CD4-positive, alpha-beta T cell (primary cell): Measurements from ENCODE around the gene PTMS. TPM values are rescaled to one million over a fixed set of nuclear protein-coding genes. Genes with fewer than 3 reads are reported as not detected.

ENCODE experiments used
- ATAC-seq: fragments of 200-7000 bp; cut with Tn5 transposase; one replicate; pipeline ENCODE4 v1.10.0; 2022; ENCODE audit warnings: mild to moderate bottlenecking; ENCODE audit not compliant: poor library complexity
- CTCF ChIA-PET: fragments of 350-600 bp; sonication (Branson Sonifier 250); formaldehyde crosslinking; loops from one replicate; lab custom pipeline; 2021; ENCODE audit warnings: antibody characterized with exemption, inconsistent platforms; lab: Charles Lee
- POLR2A ChIA-PET: fragments of 350-600 bp; sonication (Branson Sonifier 250); formaldehyde crosslinking; loops from one replicate; lab custom pipeline; 2021; ENCODE audit warnings: antibody characterized with exemption, inconsistent platforms; lab: Charles Lee
- DNase-seq, 14 experiments: peaks; one replicate each; pipeline ENCODE4 v3.0.0-alpha.2; 2013 to 2020; ENCODE audit warnings: mixed read lengths in 2 of 14
- H3K27ac ChIP-seq, 2 donors: one replicate each; pipeline versions ENCODE4 v1.5.1 to v1.7.0; 2013; ENCODE audit warnings: low read length in 2 of 2, low read depth in 1 of 2, mild to moderate bottlenecking in 1 of 2
- H3K27me3 ChIP-seq, 2 experiments: 1 replicate in 1 of 2; 2 replicates in 1 of 2; pipeline versions ENCODE4 v1.6.1 to v1.7.0; 2013; ENCODE audit warnings: low read length in 2 of 2, control low read depth in 1 of 2, mild to moderate bottlenecking in 1 of 2, moderate library complexity in 1 of 2; ENCODE audit not compliant: insufficient read depth in 2 of 2, control insufficient read depth in 1 of 2
- H3K36me3 ChIP-seq: one replicate; pipeline ENCODE4 v1.6.1; 2013; ENCODE audit warnings: low read length, control low read depth; ENCODE audit not compliant: insufficient read depth
- H3K4me1 ChIP-seq: one replicate; pipeline ENCODE4 v1.6.1; 2013; ENCODE audit warnings: low read length, control low read depth; ENCODE audit not compliant: insufficient read depth
- H3K4me3 ChIP-seq: one replicate; pipeline ENCODE4 v1.5.1; 2013; ENCODE audit warnings: mild to moderate bottlenecking, low read length, moderate library complexity
- H3K9me3 ChIP-seq, 2 experiments: 1 replicate in 1 of 2; 2 replicates in 1 of 2; pipeline versions ENCODE4 v1.6.1 to v1.7.0; 2013; ENCODE audit warnings: low read length in 2 of 2, mild to moderate bottlenecking in 2 of 2, control low read depth in 1 of 2, moderate library complexity in 1 of 2; ENCODE audit not compliant: control insufficient read depth in 1 of 2, insufficient read depth in 1 of 2
- H3K27ac Mint-ChIP-seq: one replicate; pipeline ENCODE4 v1.8.0; 2020; ENCODE audit warnings: mixed read lengths
- H3K27me3 Mint-ChIP-seq: one replicate; pipeline ENCODE4 v1.8.0; 2021; ENCODE audit warnings: mixed read lengths
- H3K36me3 Mint-ChIP-seq: one replicate; pipeline ENCODE4 v1.8.0; 2021; ENCODE audit warnings: low read depth, mixed read lengths
- H3K4me1 Mint-ChIP-seq: one replicate; pipeline ENCODE4 v1.8.0; 2021; ENCODE audit warnings: low read depth, mixed read lengths
- H3K4me3 Mint-ChIP-seq: one replicate; pipeline ENCODE4 v1.8.0; 2020; ENCODE audit warnings: mild to moderate bottlenecking, mixed read lengths
- H3K9me3 Mint-ChIP-seq: one replicate; pipeline ENCODE4 v1.8.0; 2020; ENCODE audit warnings: mixed read lengths
- CTCF ChIP-seq: fragments of 200-600 bp; IDR thresholded peaks from one replicate; pipeline ENCODE4 v1.8.0; 2022; ENCODE audit warnings: antibody characterized with exemption, mild to moderate bottlenecking
- intact Hi-C, 2 experiments: fragments of 100-400 bp; cut with DNase I in 1 of 2; cut with micrococcal nuclease in 1 of 2; formaldehyde crosslinking; loops; one replicate each; pipeline versions ENCODE4 v1.15.1 to v1.9.0; 2023 to 2025; cut with DNase I, micrococcal nuclease
- total RNA-seq, 174 experiments: library from RNA in 2 of 174; stranded (reverse) in 2 of 174; gene quantifications; one replicate each; pipeline ENCODE4 v1.2.3 and lab custom pipeline; 2021 to 2026

PTMS gene
- total RNA-seq, 2 experiments from 2014 or later: 1.5 to 1.9 TPM

GRCh38 chr12:6807170-6807569 is 41.0 kb downstream of the PTMS start:
- H3K4me3 ChIP-seq: no peak overlapping the region
- no peak for DNase-seq
- ATAC-seq: no peak
- Mint-ChIP-seq H3K4me1 (peaks cover 29% of the 10 kb centered on the region), H3K27me3 (no peaks in the 10 kb centered on the region), H3K9me3 (no peaks in the 10 kb centered on the region), H3K27ac (no peak overlapping the region), H3K36me3 (peaks cover 74% of the 10 kb centered on the region), H3K4me3 (no peak overlapping the region)
- H3K4me1 ChIP-seq: peaks cover 6% of the 10 kb centered on the region
- peaks cover 52% of the 10 kb centered on the region for H3K36me3 ChIP-seq
- no peaks in the 10 kb centered on the region for H3K27me3 ChIP-seq
- ChIA-PET POLR2A (no interaction called here), CTCF (no interaction called here)
- TF ChIP-seq CTCF: no peak
- H3K27ac ChIP-seq: no peak overlapping the region
- intact Hi-C loops: no loop called here
- no peaks in the 10 kb centered on the region for H3K9me3 ChIP-seq

GRCh38 chr12:6809056-6809455 is 42.9 kb downstream of the PTMS start:
- POLR2A ChIA-PET: interaction anchor here (0.7 to 1.2 kb wide), 2 partner anchors 20 to 55 kb away, joined by 3 read pairs; partner anchors contain the start of gene CD4
- H3K27me3 Mint-ChIP-seq: no peaks in the 10 kb centered on the region

GRCh38 chr12:6810758-6811157 is 44.6 kb downstream of the PTMS start:
- Histone ChIP-seq H3K9me3 (no peaks in the 10 kb centered on the region), H3K36me3 (peaks cover 51% of the 10 kb centered on the region), H3K4me3 (no peak overlapping the region), H3K27me3 (no peaks in the 10 kb centered on the region), H3K27ac (no peak overlapping the region), H3K4me1 (peaks cover 8% of the 10 kb centered on the region)
- no peak for DNase-seq
- POLR2A ChIA-PET: interaction anchor here (0.6 to 1.9 kb wide), 6 partner anchors 10 to 45 kb away, joined by 3 to 6 read pairs (median 3); partner anchors contain the start of genes CD4 and PTMS
- Mint-ChIP-seq H3K36me3 (peaks cover 68% of the 10 kb centered on the region), H3K27me3 (no peaks in the 10 kb centered on the region), H3K4me3 (peak overlapping the region; percentile 7), H3K9me3 (no peaks in the 10 kb centered on the region), H3K4me1 (peaks cover 24% of the 10 kb centered on the region), H3K27ac (peak overlapping the region; percentile 53)
- intact Hi-C loops: no loop called here
- CTCF ChIA-PET: interaction anchor here (1.1 kb wide), 1 partner anchor 18 kb away, joined by 3 read pairs; no protein-coding TSS in a partner anchor
- TF ChIP-seq CTCF: no peak
- peak; percentile 17 for ATAC-seq

More at GRCh38 chr12:6809056-6809455, 42.9 kb downstream of the PTMS start:
- peaks cover 27% of the 10 kb centered on the region for H3K4me1 Mint-ChIP-seq
- peak overlapping the region; percentile 13 for H3K27ac Mint-ChIP-seq
- Histone ChIP-seq H3K36me3 (peaks cover 43% of the 10 kb centered on the region), H3K4me3 (no peak overlapping the region), H3K27me3 (no peaks in the 10 kb centered on the region), H3K4me1 (peaks cover 8% of the 10 kb centered on the region), H3K27ac (no peak overlapping the region), H3K9me3 (no peaks in the 10 kb centered on the region)
- H3K4me3 Mint-ChIP-seq: no peak overlapping the region
- no peak for TF ChIP-seq CTCF
- H3K9me3 Mint-ChIP-seq: no peaks in the 10 kb centered on the region
- intact Hi-C loops: loop anchor here in 1 of 2 experiments (2.0 kb wide), 1 partner anchor 16 kb away; no protein-coding TSS in a partner anchor
- CTCF ChIA-PET: interaction anchor here (0.7 to 1.0 kb wide), 3 partner anchors 26 to 155 kb away, joined by 3 to 5 read pairs (median 4); no protein-coding TSS in a partner anchor
- DNase-seq: peak in 1 of 14 experiments; percentile 1
- ATAC-seq: no peak
- peaks cover 67% of the 10 kb centered on the region for H3K36me3 Mint-ChIP-seq
